SK-N-MC (cell line): ENCODE results near the gene SMYD3.
"Not testable (repeated sequence)": the region's sequence is repeated elsewhere in the genome, so short reads cannot be mapped to it uniquely, and the experiment has no call there.

Experiments
- EZH2 ChIP-seq: fragments of 200-600 bp; sonication (generic); IDR thresholded peaks from one replicate; pipeline ENCODE4 v1.6.1; 2017; ENCODE audit warnings: antibody characterized with exemption
- POLR2AphosphoS5 ChIP-seq: IDR thresholded peaks from 2 replicates; pipeline ENCODE4 v1.6.1; 2012; ENCODE audit warnings: mild to moderate bottlenecking, low read depth, low read length, borderline replicate concordance

DNA sequence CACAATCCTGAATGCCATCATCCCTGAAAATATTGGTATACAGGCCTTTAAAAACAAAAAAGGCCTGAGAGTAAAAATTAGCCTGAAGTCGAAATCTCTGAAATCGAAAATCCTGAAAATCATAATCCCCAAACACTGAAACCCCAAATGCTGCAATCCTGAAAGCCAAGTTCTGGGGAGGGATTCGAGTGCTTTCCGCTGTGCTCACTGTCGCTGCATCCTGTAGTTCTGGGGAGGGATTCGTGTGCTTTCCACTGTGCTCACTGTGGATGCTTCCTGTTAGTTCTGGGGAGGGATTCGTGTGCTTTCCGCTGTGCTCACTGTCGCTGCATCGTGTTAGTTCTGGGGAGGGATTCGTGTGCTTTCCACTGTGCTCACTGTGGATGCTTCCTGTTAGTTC, 435.5 kb downstream of the SMYD3 start:
- TF ChIP-seq POLR2AphosphoS5, EZH2: not testable (repeated sequence)
